ENCODE measurements around the gene IFI27.

The IFI27 gene

GRCh38 chr14:94099006-94099405 is 11.5 kb upstream of the IFI27 start:
- H3K4me2 ChIP-seq (ENCODE audit: insufficient read depth, low read length) = no peak overlapping the region
- H3K27me3 ChIP-seq (ENCODE audit: insufficient read depth, low read length, poor library complexity) = no peaks in the 10 kb centered on the region
- no peak overlapping the region for H2AFZ ChIP-seq (ENCODE audit: low read depth, low read length)
- no peak overlapping the region for H3K9ac ChIP-seq (ENCODE audit: low read depth, low read length)
- 0 out of 2 replicates have a peak, but pooled peaks cover 3% of the 10 kb centered on the region for H4K20me1 ChIP-seq (ENCODE audit: insufficient read depth, low read length)
- no peaks in the 10 kb centered on the region for H3K9me3 ChIP-seq (ENCODE audit: insufficient read depth, low read length, severe bottlenecking)
- TF ChIP-seq CTCF (IDR thresholded peaks at IDR 0.05; ENCODE audit: borderline replicate concordance, extremely low read depth, low read length, poor library complexity, severe bottlenecking) (no peak), EZH2 (IDR thresholded peaks at IDR 0.05; ENCODE audit: borderline replicate concordance, low read depth, low read length, severe bottlenecking) (no peak)
- H3K79me2 ChIP-seq (ENCODE audit: insufficient read depth, low read length) = no peaks in the 10 kb centered on the region
- H3K27ac ChIP-seq (ENCODE audit: low read length) = no peak overlapping the region
- DNase-seq (no peak), ATAC-seq (ENCODE audit: insufficient read depth, low read depth) (no peak)
- no peaks in the 10 kb centered on the region for H3K4me1 ChIP-seq (ENCODE audit: insufficient read depth, low read length)
- H3K36me3 ChIP-seq (ENCODE audit: insufficient read depth, low read length) = peaks cover 18% of the 10 kb centered on the region; the same call in 1 of the 2 replicates
- no peak overlapping the region for H3K4me3 ChIP-seq (ENCODE audit: low read depth in 1 of 2, low read length in 2 of 2)

GRCh38 chr14:94100847-94101246 is 9.7 kb upstream of the IFI27 start:
- no peak for DNase-seq
- TF ChIP-seq EZH2 (IDR thresholded peaks at IDR 0.05; ENCODE audit: borderline replicate concordance, low read depth, low read length, severe bottlenecking) = no peak
- TF ChIP-seq CTCF (IDR thresholded peaks at IDR 0.05; ENCODE audit: borderline replicate concordance, extremely low read depth, low read length, poor library complexity, severe bottlenecking) = no peak
- Histone ChIP-seq H4K20me1 (ENCODE audit: insufficient read depth, low read length) (no peaks in the 10 kb centered on the region), H3K4me1 (ENCODE audit: insufficient read depth, low read length) (no peaks in the 10 kb centered on the region), H3K27ac (ENCODE audit: low read length) (no peak overlapping the region), H3K4me2 (ENCODE audit: insufficient read depth, low read length) (no peak overlapping the region), H3K4me3 (ENCODE audit: low read depth in 1 of 2, low read length in 2 of 2) (no peak overlapping the region), H3K27me3 (ENCODE audit: insufficient read depth, low read length, poor library complexity) (no peaks in the 10 kb centered on the region), H3K9ac (ENCODE audit: low read depth, low read length) (no peak overlapping the region), H3K9me3 (ENCODE audit: insufficient read depth, low read length, severe bottlenecking) (no peaks in the 10 kb centered on the region), H3K36me3 (ENCODE audit: insufficient read depth, low read length) (peaks cover 18% of the 10 kb centered on the region; the same call in 1 of the 2 replicates), H2AFZ (ENCODE audit: low read depth, low read length) (no peak overlapping the region), H3K79me2 (ENCODE audit: insufficient read depth, low read length) (no peaks in the 10 kb centered on the region)
- no peak for ATAC-seq (ENCODE audit: insufficient read depth, low read depth)

GRCh38 chr14:94101748-94102147 is 8.8 kb upstream of the IFI27 start:
- no peak for DNase-seq
- Histone ChIP-seq H3K27me3 (ENCODE audit: insufficient read depth, low read length, poor library complexity) (no peaks in the 10 kb centered on the region), H3K9ac (ENCODE audit: low read depth, low read length) (no peak overlapping the region), H3K36me3 (ENCODE audit: insufficient read depth, low read length) (peaks cover 18% of the 10 kb centered on the region; the same call in 1 of the 2 replicates), H4K20me1 (ENCODE audit: insufficient read depth, low read length) (no peaks in the 10 kb centered on the region), H3K79me2 (ENCODE audit: insufficient read depth, low read length) (no peaks in the 10 kb centered on the region), H2AFZ (ENCODE audit: low read depth, low read length) (no peak overlapping the region), H3K4me3 (ENCODE audit: low read depth in 1 of 2, low read length in 2 of 2) (no peak overlapping the region), H3K9me3 (ENCODE audit: insufficient read depth, low read length, severe bottlenecking) (no peaks in the 10 kb centered on the region), H3K4me1 (ENCODE audit: insufficient read depth, low read length) (no peaks in the 10 kb centered on the region), H3K27ac (ENCODE audit: low read length) (no peak overlapping the region), H3K4me2 (ENCODE audit: insufficient read depth, low read length) (no peak overlapping the region)
- no peak for TF ChIP-seq EZH2 (IDR thresholded peaks at IDR 0.05; ENCODE audit: borderline replicate concordance, low read depth, low read length, severe bottlenecking)
- no peak for TF ChIP-seq CTCF (IDR thresholded peaks at IDR 0.05; ENCODE audit: borderline replicate concordance, extremely low read depth, low read length, poor library complexity, severe bottlenecking)
- no peak for ATAC-seq (ENCODE audit: insufficient read depth, low read depth)
